HG03196 (cell line): ENCODE measurements around the gene SHCBP1.
A peak's percentile ranks its signal among the peaks of the same experiment; 100 is the strongest.
"Not testable (repeated sequence)": the region's sequence is repeated elsewhere in the genome, so short reads cannot be mapped to it uniquely, and the experiment has no call there.

Experiments used
- ATAC-seq: cut with Tn5 transposase; IDR thresholded peaks from one replicate; pipeline ENCODE4 v1.9.1; 2021; ENCODE audit not compliant: unreplicated experiment

The SHCBP1 gene

DNA sequence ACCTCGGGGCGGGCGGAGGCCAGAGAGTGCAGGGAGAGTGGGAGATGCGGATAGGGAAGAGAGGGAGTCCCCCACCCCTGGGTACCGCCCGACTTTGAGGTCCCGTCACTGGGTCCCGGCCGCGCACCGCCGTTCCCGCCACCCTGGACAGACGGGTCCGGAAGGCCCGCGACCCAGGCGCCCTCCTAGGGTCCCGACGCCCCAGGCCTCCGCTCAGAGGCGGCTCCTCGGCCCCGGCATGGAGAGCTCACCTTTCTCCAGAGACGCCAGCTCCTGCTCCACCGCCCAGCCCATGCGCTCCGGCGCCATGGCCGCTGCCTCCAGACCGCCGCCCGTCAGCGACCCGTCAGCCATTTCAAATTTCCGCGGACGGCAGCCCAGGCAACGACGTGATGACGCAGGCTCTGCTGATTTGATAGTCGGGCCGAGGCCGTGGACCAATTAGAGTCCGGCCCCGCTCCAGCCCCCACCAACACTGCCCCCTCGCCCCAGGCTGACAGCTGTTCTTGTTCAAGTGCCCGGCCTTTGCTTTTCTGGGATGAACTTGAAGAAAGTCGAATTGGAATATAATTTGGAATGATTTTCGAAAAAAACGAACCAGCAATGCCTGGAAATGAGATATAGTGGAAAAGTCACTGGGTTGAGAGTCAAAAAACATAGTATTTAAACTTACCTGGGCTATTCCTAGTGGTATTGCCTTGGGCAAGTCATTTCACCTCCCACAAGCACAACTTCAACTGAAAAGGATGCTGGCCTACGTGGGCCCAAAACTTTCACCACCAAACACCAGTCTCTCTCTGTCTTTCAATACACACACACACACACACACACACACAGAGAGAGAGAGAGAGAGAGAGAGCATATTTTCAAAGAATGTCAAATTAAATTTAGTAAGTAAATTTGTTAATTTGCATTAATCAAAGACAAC is at the start of gene SHCBP1:
Gene SHCBP1 (minus strand): TSS at position 374 of the 928 bp plus-strand sequence. CDS start 20 bp downstream, at position 354.
- peak; percentile 91 for ATAC-seq

DNA sequence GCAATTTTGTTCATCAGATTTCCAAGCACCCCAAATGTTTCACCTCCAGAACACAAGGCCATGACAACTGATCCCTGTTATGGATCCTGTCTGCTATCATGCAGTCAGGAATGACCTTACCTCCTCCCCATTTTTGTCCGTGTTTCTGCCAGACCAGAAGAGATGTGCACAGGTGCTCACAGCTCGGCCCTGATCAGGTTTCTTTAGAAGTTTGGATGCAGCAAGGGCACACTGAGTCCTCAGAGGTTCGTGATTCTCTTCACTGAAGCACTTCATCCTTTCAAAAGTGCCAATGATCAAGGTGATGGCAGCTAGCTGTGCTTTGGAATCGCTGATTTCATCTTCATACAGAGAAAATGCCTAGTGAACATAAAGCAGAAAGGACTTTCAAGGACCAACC is 40.9 kb upstream of the SHCBP1 start:
- ATAC-seq: no peak

DNA sequence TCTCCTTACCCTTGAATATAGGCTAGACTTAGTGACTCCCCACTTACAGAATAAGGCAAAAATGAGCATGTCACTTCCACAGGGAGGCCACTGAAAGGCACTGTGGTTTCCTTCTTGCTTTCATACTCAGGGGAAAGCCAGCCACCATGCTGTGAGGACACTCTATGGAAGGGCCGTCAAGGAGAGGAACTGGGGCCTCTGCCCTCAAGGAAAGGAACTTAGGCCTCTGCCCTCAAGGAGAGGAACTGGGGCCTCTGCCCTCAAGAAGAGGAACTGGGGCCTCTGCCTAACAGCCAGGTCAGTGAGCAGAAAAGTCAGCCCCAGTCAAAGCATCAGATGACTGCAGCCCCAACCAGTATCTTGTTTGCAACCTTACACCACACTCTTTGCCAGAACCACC is 37.7 kb upstream of the SHCBP1 start:
- peak; percentile 95 for ATAC-seq

DNA sequence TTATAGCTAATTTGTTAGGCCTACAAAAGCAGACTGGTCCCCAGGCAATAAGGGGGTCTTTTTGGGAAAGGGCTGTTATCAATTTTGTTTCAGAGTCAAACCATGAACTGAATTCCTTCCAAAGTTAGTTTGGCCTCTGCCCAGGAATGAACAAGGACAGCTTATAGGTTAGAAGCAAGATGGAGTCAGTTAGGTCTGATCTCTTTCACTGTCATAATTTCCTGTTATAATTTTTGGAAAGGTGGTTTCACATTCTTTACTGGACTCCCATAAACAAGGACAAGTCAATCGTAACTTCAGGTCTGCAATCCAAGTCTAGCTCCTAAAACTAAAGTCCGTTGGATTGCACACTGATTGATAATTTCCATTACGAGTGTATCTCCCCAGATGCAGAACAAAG is 30.1 kb upstream of the SHCBP1 start:
- ATAC-seq: no peak

GRCh38 chr16:46650254-46650623 is 29.1 kb upstream of the SHCBP1 start:
- no peak for ATAC-seq

GRCh38 chr16:46649588-46650253 is 28.5 kb upstream of the SHCBP1 start:
- no peak for ATAC-seq

GRCh38 chr16:46648656-46649055 is 27.5 kb upstream of the SHCBP1 start:
- no peak for ATAC-seq

DNA sequence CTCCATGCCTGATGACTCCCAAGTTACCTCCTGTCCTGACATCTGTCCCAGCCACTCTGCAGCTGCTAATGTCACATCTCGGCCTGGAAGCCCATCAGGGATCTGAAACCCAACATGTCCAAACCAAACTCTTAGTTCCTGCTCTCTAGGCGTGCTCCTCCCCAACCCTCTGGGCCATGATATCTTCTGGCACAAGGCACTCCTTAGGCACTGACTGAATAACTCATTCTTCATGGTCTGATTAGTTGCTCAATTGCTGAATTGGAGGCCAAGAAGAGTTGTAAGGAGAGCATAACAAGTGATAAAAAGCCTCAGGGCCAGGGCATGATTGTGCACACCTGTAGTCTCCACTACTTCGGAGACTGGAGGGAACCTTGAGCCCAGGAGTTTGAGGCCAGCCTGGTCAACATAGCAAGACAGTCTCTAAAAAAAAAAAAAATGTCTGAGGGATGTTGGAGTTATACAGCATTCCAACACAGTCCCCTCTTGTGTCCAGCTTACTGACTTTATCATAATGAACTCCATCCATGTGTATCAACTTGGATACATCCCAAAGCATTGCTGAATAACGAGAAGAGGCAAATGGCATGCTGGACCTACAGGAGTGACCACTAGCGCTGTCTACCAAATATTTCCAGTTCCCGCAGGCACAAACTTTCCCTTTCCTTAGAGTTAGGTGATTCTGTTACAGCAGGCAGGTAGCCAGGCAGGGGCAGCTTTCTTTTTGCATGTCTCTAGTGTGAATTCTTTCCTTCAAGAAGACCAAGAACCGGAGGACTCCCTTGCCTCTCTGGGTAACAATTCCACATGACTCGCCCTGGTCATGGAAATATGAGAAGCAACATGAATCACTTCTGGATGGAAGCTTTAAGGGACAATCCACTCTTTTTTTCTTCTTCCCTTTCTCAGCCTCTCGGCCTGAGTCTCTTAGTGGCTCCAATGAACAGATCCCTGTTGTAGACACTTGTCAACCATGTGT is 18.1 kb upstream of the SHCBP1 start:
- ATAC-seq: no peak

DNA sequence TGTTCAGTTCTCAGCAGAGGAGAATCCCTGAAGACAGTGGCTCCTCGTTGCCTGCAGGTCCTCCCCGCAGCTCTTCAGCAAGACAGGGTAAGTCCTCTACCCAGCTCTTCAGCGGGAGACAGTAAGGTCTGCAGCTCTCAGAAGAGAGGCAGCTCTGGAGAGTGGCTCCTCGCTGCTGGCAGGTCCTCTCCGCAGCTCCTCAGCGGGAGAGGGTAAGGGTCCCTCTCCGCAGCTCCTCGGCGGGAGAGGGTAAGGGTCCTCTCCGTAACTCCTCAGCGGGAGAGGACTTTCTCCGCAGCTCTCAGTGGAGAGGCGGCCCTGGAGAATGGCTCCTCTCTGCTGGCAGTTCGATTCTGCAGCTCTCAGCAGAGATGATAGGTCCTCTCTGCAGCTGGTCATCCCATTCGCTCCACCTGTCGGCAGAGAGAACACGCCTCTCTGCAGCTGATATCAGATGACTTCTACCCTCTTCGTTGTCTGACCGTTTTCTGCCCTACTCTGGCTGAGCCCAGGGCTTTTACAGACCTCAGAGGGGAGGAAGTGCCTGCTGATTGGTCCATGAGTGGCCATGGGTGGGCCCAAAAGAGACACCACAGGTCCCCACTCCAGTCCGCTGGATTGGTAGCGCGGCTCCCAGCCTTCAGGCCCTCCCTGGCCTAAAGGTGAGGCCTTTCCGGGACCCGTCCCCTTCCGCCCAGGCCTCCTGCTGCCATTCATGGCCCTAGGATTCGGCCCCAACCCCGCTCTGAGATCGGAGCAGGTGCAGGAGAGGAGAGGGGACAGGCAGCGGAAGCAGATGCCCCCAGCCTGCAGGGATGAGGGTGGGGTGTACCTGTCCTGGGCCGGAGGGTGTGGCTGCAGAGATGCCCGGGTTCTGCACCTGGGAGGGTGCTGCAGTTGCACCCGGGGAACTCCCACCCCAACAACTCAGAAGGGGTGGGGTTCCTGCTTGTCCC is 11.9 kb upstream of the SHCBP1 start:
- ATAC-seq: no peak

DNA sequence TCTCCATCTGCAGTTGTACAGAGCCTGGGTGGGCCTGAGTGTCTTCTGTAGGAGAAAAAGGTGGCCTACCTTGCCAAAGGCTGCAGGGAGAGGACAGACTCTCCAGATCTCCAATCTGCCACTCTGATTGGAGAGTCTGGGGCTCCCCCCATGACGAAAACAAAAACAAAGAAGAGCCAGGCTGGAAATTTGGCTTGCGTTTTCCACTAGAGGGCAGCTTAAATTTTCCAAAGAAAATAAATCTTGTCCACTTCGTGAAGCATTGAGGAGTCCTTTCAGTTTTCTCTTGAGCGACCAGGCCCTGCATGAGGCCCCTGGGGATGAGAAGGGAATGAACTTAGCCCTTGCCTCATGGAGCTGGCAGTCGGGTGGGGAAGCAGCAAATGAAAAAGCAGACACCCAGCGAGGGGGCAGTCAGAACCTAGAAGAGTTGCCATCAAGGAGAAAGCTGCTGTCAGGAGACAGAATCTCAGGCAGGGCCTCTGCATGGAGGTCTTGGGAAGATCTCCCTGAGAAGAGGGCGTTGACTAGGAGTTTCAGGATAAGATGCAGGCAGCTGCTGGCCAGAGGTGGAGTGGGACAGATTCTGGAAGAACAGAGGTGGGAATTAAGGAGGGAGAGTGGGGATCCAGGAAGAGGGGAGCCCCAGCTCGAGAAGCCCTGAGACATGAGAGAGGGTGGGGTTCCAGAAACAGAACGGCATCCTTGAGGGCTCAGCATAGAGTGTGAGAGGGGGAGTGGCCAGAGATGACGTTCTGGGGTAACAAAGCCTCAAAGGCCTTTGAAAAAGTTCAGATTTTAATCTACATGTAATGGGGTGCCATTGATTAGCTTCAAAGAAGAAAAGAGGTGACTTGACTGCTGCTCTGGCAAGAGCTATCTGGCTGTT is 8.4 kb upstream of the SHCBP1 start:
- no peak for ATAC-seq

- no peak for ATAC-seq
These were observed 6.6 kb upstream of the SHCBP1 start for GRCh38 chr16:46627746-46628145.

DNA sequence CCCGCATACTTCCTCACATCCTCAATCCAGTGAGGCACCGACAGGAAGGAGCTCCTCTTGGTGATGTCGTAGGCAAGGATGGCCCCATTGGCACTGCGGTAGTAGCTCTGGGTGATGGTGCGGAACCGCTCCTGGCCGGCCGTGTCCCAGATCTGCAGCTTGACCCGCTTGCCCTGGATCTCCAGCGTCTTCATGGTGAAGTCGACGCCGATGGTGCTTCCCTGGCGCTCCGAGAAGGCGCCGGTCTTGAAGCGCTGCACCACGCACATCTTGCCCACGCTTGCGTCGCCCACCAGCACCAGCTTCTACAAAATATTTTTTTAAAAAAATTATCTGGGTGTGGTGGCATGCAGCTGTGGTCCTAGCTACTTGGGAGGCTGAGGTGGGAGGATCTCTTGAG is 5.5 kb upstream of the SHCBP1 start:
- not testable (repeated sequence) for ATAC-seq

DNA sequence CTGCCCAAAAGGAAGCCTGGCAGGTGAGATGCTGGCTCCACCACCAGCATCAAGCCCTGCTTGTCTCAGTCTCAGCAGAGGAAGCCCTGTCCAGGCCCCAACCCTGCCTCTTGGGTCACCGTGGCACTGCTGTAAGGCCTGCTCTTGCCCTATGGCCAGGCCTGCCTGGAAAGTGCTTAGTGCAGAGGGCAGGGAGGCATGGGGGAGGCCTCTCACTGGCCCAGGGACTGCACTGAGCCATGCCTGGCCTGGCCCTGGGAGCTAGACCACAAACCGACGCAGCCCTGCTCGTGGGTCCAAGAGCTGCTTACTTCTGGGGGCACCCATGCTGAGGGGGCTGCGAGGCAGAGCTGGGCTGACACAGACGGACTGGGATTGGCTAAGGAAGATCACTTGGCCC is 3.7 kb upstream of the SHCBP1 start:
- ATAC-seq: not testable (repeated sequence)

GRCh38 chr16:46623707-46624106 is 2.5 kb upstream of the SHCBP1 start:
- not testable (repeated sequence) for ATAC-seq

- not testable (repeated sequence) for ATAC-seq
These were observed 2.1 kb upstream of the SHCBP1 start for GRCh38 chr16:46623246-46623645.

DNA sequence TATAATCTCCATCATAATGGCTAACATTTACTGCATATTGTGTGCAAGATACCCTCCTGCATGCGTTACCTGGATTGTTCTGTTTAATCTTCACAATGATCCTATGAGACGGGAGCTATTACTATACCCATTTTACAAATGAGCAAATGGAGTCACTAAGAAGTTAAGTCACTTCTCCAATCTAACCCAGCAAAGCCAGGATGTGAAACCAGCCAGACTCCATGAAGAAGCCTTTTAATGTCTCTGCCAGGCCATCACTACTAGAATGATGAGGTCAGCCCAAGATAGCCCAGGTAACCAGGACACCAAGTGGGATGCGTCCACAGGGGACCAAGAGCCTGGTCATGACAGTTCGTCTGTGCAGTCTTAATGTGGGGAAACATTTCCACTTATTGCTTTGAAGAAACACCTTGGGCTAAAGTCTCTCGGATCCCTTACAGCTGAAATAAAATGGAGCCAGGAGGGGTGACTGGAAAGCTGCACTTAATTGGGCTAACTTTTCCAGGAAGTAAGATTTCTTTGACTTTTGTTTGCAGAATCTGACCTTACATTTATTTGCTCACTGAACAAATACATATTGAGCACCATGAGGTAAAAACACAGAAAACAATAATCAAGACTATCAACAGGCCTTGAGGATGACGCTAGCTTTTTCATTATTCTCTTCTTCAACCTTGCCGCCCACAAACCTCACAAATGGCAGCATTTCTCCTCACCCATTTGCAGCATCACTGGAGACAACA is 926 bp upstream of the SHCBP1 start:
- ATAC-seq: no peak

DNA sequence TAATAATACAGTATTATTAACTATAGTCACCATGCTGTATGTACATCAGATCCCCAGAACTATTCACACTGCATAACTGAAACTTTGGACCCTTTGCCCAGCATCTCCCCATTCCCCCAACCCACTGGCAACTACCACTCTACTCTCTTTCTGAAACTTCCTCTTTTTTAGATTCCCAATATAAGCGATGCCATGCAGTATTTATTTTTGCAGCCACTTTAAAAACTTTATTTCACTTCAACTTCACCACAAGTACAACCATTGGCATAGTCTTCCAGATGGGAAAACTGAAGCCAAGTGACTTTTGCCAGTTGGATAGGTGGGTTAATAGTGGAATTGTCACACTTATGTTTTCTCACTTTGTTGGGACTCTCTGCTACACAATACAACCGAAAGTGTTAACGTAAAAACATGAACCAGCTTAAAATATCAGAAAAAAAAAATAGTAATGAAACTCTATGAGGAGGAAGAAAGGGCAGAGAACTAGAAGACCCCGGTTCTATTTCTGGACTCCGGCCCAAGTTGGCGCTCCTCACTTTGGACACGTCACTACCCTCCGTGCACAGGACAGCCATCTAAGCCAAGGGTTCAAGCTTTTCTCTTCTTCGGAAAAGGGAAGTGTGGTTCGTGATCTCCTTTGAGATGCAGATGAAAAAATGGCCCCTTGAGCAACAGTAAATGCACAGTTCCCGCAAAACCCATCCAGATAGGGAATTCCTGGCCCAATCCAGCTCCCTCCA is 743 bp downstream of the SHCBP1 start:
- peak; percentile 22 for ATAC-seq

DNA sequence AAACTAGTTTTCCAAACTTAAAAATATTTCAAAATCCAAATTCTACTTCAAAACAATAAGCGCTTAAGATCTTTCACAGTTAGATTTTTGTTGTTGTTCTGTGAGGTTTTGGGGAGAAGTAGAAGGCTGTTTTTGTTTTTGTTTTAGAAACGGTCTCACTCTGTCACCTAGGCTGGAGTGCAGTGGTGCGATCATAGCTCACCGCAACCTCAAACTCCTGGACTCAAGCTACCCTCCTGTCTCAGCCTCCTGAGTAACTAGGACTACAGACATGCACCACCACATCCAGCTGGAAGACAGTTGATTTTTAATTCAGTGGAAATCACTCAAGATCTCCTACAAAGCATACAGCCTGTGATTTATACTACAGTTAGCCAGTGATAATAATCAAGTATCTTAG is 2.7 kb downstream of the SHCBP1 start:
- no peak for ATAC-seq
